Measurements from ENCODE around the gene B4GALNT1.

DNA sequence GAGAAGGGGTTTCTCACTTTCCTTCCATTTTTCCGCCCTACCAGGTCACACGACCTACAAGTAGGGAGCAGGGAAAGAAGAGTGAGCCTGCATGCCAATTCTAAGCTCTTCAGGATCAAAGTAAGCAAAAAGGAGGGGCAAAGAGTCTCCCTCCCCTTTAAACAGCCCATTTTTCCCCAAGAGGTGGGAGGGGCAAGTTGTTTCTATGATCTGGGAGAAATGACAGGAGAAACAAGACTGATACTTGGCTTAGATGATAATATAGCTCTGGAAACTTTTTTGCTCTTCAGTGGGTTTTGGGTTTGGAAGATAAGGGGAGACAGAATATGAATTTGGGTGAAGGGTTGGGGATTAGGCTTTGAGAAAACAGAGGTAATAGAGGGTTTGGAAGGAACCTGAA, 26.6 kb downstream of the B4GALNT1 start:
- TF ChIP-seq, protein P1, sequence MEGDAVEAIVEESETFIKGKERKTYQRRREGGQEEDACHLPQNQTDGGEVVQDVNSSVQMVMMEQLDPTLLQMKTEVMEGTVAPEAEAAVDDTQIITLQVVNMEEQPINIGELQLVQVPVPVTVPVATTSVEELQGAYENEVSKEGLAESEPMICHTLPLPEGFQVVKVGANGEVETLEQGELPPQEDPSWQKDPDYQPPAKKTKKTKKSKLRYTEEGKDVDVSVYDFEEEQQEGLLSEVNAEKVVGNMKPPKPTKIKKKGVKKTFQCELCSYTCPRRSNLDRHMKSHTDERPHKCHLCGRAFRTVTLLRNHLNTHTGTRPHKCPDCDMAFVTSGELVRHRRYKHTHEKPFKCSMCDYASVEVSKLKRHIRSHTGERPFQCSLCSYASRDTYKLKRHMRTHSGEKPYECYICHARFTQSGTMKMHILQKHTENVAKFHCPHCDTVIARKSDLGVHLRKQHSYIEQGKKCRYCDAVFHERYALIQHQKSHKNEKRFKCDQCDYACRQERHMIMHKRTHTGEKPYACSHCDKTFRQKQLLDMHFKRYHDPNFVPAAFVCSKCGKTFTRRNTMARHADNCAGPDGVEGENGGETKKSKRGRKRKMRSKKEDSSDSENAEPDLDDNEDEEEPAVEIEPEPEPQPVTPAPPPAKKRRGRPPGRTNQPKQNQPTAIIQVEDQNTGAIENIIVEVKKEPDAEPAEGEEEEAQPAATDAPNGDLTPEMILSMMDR (IDR thresholded peaks at IDR 0.05) = no peak
- TF ChIP-seq POLR2A (IDR thresholded peaks at IDR 0.05) = no peak
